ENCODE data around the gene ARVCF. TPM values are rescaled to one million over a fixed set of nuclear protein-coding genes. Genes with fewer than 3 reads are reported as not detected.

ARVCF gene
- total RNA-seq, 1 experiment from 2014 or later: 15.6 TPM

DNA sequence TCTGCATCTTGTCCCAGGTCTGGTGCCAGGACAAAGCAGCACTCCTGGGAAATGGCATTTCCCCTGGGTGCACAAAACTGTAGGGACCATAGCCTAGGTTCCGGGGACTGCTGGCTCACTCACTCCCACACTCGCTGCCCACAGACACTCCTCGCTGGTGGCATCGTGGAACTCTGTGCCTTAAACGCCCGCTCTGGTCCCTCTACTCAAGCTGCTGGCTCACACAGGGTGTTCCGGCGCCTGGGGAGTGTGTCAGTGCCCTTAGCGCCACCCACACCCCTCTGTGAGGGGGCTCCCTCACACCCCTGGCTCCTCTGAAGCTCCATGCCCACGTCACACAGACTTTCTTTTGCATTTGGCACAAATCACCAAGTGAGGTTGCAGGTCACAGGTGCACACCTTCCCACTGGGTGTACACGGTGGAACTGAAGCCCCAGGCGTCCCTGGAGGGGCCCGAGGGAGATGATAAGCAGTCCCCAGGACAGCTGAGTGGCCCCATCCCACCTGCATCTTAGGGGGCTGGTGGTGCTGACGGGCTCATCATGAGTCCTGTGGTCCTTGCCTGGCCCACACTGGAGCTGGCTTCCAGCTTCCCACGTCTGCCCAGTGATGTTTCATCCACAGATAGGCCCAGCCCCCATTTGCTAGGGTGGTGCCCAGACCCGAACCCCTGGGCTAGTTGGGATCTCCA lies 40.2 kb upstream of the ARVCF start:
- CTCF ChIA-PET: no interaction called here
- BruUV-seq (replicated peaks): no TSS peak
- Histone ChIP-seq H3K4me1 (replicated peaks; ENCODE audit: insufficient read depth) (no peaks in the 10 kb centered on the region), H4K20me1 (ENCODE audit: insufficient read depth) (no peaks in the 10 kb centered on the region), H3K36me3 (ENCODE audit: low read depth) (no peaks in the 10 kb centered on the region), H3F3A (ENCODE audit: insufficient read depth, low read depth) (no peaks in the 10 kb centered on the region), H3K4me3 (no peak overlapping the region), H3K9me3 (ENCODE audit: insufficient read depth, low read depth) (no peaks in the 10 kb centered on the region), H3K79me2 (ENCODE audit: low read depth) (no peaks in the 10 kb centered on the region), H3K27ac (no peak overlapping the region), H3K27me3 (ENCODE audit: insufficient read depth, low read depth) (no peaks in the 10 kb centered on the region), H3K4me2 (no peak overlapping the region), H3K9me2 (ENCODE audit: insufficient read depth) (no peaks in the 10 kb centered on the region), H2AFZ (no peak overlapping the region)
- no peak for TF ChIP-seq EZH2 (IDR thresholded peaks at IDR 0.05; ENCODE audit: low read depth)
- TF ChIP-seq, protein P1, sequence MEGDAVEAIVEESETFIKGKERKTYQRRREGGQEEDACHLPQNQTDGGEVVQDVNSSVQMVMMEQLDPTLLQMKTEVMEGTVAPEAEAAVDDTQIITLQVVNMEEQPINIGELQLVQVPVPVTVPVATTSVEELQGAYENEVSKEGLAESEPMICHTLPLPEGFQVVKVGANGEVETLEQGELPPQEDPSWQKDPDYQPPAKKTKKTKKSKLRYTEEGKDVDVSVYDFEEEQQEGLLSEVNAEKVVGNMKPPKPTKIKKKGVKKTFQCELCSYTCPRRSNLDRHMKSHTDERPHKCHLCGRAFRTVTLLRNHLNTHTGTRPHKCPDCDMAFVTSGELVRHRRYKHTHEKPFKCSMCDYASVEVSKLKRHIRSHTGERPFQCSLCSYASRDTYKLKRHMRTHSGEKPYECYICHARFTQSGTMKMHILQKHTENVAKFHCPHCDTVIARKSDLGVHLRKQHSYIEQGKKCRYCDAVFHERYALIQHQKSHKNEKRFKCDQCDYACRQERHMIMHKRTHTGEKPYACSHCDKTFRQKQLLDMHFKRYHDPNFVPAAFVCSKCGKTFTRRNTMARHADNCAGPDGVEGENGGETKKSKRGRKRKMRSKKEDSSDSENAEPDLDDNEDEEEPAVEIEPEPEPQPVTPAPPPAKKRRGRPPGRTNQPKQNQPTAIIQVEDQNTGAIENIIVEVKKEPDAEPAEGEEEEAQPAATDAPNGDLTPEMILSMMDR (conservative IDR thresholded peaks at IDR 0.05): no peak
- POLR2A ChIA-PET (ENCODE audit: unreplicated experiment): interaction anchor here (0.6 kb wide), 1 partner anchor 37 kb away, joined by 3 read pairs; no protein-coding TSS in a partner anchor
- DNase-seq: no peak
- intact Hi-C loops (cut with micrococcal nuclease; ENCODE audit: unreplicated experiment): no loop called here

DNA sequence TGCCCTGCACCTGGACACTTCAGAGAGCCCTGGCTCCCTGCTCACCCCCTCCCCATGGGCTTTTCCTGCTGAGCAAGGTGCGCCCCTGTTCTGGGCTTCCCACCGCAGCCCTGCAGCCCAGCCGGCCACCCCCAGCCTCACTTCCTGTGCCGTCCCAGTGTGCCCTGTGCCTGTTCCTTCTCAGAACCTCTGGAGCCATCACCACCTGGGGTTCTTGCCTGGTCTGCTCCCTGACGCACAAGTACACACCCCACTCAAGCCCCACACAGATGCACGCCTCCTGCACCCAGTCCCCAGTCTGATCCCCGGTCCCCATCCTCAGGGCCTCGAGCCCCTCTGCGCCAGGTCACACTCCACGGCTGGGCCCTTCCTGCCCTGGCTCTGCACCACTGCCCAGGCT lies 39.5 kb upstream of the ARVCF start:
- H3K79me2 ChIP-seq (ENCODE audit: low read depth): no peaks in the 10 kb centered on the region
- no peaks in the 10 kb centered on the region for H3F3A ChIP-seq (ENCODE audit: insufficient read depth, low read depth)
- no peak for DNase-seq
- no peak overlapping the region for H3K4me3 ChIP-seq
- CTCF ChIA-PET: no interaction called here
- H3K27me3 ChIP-seq (ENCODE audit: insufficient read depth, low read depth): no peaks in the 10 kb centered on the region
- BruUV-seq (replicated peaks): no TSS peak
- TF ChIP-seq, protein P1 (conservative IDR thresholded peaks at IDR 0.05): no peak
- TF ChIP-seq EZH2 (IDR thresholded peaks at IDR 0.05; ENCODE audit: low read depth): no peak
- H2AFZ ChIP-seq: no peak overlapping the region
- no peak overlapping the region for H3K4me2 ChIP-seq
- no peak overlapping the region for H3K27ac ChIP-seq
- no peaks in the 10 kb centered on the region for H3K4me1 ChIP-seq (replicated peaks; ENCODE audit: insufficient read depth)
- POLR2A ChIA-PET (ENCODE audit: unreplicated experiment): no interaction called here
- H3K9me3 ChIP-seq (ENCODE audit: insufficient read depth, low read depth): no peaks in the 10 kb centered on the region
- no peaks in the 10 kb centered on the region for H3K9me2 ChIP-seq (ENCODE audit: insufficient read depth)
- intact Hi-C loops (cut with micrococcal nuclease; ENCODE audit: unreplicated experiment): no loop called here
- H4K20me1 ChIP-seq (ENCODE audit: insufficient read depth): no peaks in the 10 kb centered on the region
- no peaks in the 10 kb centered on the region for H3K36me3 ChIP-seq (ENCODE audit: low read depth)

DNA sequence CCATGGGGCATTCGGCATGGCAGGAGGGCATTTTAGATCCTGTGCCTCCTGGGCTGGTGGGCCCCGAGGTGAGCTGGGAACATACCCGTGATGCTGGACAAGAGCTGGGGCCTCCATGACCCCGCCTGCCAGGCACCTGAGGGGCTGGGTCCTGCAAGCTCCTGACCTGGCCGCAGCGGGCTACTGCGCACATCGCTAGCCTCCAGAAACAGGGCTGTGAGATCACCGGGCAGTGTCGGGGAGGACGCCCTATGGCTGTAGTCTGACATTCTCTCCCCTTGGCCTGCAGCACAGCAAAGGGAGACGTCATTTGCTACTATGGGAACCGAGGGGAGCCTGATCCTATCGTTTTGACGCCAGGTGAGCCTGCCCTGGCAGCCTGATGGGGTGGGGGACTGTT lies 39.0 kb upstream of the ARVCF start:
- Histone ChIP-seq H3K27ac (no peak overlapping the region), H3K4me3 (no peak overlapping the region), H3K9me2 (ENCODE audit: insufficient read depth) (no peaks in the 10 kb centered on the region), H3K4me2 (no peak overlapping the region), H4K20me1 (ENCODE audit: insufficient read depth) (no peaks in the 10 kb centered on the region), H3F3A (ENCODE audit: insufficient read depth, low read depth) (no peaks in the 10 kb centered on the region), H3K27me3 (ENCODE audit: insufficient read depth, low read depth) (no peaks in the 10 kb centered on the region), H2AFZ (no peak overlapping the region), H3K79me2 (ENCODE audit: low read depth) (no peaks in the 10 kb centered on the region), H3K4me1 (replicated peaks; ENCODE audit: insufficient read depth) (no peaks in the 10 kb centered on the region), H3K36me3 (ENCODE audit: low read depth) (no peaks in the 10 kb centered on the region), H3K9me3 (ENCODE audit: insufficient read depth, low read depth) (no peaks in the 10 kb centered on the region)
- intact Hi-C loops (cut with micrococcal nuclease; ENCODE audit: unreplicated experiment): no loop called here
- TF ChIP-seq, protein P1 (conservative IDR thresholded peaks at IDR 0.05): no peak
- TF ChIP-seq EZH2 (IDR thresholded peaks at IDR 0.05; ENCODE audit: low read depth): no peak
- no peak for DNase-seq
- ChIA-PET CTCF (no interaction called here), POLR2A (ENCODE audit: unreplicated experiment) (no interaction called here)
- BruUV-seq (replicated peaks): no TSS peak
